ENCODE data around the gene EIF4B. TPM values are rescaled to one million over a fixed set of nuclear protein-coding genes. Genes with fewer than 3 reads are reported as not detected.
A peak's percentile ranks its signal among the peaks of the same experiment; 100 is the strongest.

The EIF4B gene
- total and polyA plus RNA-seq, 2 of the 8 experiments (the other 6 are each of a cell fraction or from before 2014, with no cell fraction given): 269 to 816 TPM

GRCh38 chr12:53062011-53062961 is 56.0 kb downstream of the EIF4B start:
- Histone ChIP-seq H3K18ac (ENCODE audit: extremely low read depth, low read length) (no peak overlapping the region), H3K36me3 (ENCODE audit: control insufficient read depth in 2 of 4, insufficient read depth in 4 of 4, low read length in 3 of 4) (no peaks in the 10 kb centered on the region), H3K9me3 (ENCODE audit: insufficient read depth in 2 of 2, low read depth in 1 of 2, low read length in 1 of 2) (no peaks in the 10 kb centered on the region), H3K9ac (replicated peaks in 1 of 4; ENCODE audit: extremely low read depth in 1 of 4, low read depth in 3 of 4, low read length in 3 of 4) (no peak overlapping the region), H2AK5ac (ENCODE audit: low read depth, low read length) (no peak overlapping the region), H3K4me3 (ENCODE audit: extremely low read depth in 1 of 4, insufficient read depth in 2 of 4, low read depth in 3 of 4, low read length in 4 of 4) (no peak overlapping the region), H3K23me2 (ENCODE audit: low read depth, low read length) (no peaks in the 10 kb centered on the region), H4K20me1 (replicated peaks in 1 of 2; ENCODE audit: control insufficient read depth in 1 of 2, insufficient read depth in 2 of 2, low read length in 2 of 2) (peaks cover 0 to 2% of the 10 kb centered on the region in 2 experiments), H2BK5ac (ENCODE audit: low read depth, low read length) (no peak overlapping the region), H3K4ac (replicated peaks; ENCODE audit: insufficient read length, low read depth, low read length) (no peak overlapping the region), H2BK20ac (ENCODE audit: low read length) (no peak overlapping the region; the same call in 1 of the 2 replicates), H3K4me1 (replicated peaks in 1 of 4; ENCODE audit: control insufficient read depth in 3 of 4, insufficient read depth in 4 of 4, low read length in 3 of 4) (peaks cover 0 to 7% (median 0%) of the 10 kb centered on the region in 4 experiments; a peak in 2 of 7 replicates), H3K14ac (ENCODE audit: insufficient read length) (no peak overlapping the region), H2BK120ac (replicated peaks; ENCODE audit: low read depth, low read length) (no peak overlapping the region), H3K23ac (ENCODE audit: insufficient read length) (no peak overlapping the region), H2AFZ (ENCODE audit: low read length) (no peak overlapping the region), H3K27ac (ENCODE audit: low read depth, low read length) (no peak overlapping the region; the same call in 1 of the 2 replicates), H4K91ac (replicated peaks; ENCODE audit: insufficient read length, low read length) (no peak overlapping the region), H3K27me3 (replicated peaks in 1 of 4; ENCODE audit: control insufficient read depth in 3 of 4, extremely low read depth in 1 of 4, insufficient read depth in 3 of 4, low read length in 3 of 4) (peaks cover 0 to 5% (median 2%) of the 10 kb centered on the region in 4 experiments; a peak in 3 of 7 replicates), H3K4me2 (ENCODE audit: insufficient read depth in 1 of 2, low read depth in 2 of 2, low read length in 2 of 2) (no peak overlapping the region), H2BK12ac (ENCODE audit: low read depth, low read length) (peak overlapping the region; percentile 50; the same call in 1 of the 2 replicates), H3K79me2 (ENCODE audit: control insufficient read depth in 1 of 2, insufficient read depth in 2 of 2, low read length in 2 of 2) (no peaks in the 10 kb centered on the region), H3K79me1 (ENCODE audit: low read depth, low read length) (no peaks in the 10 kb centered on the region), H2BK15ac (ENCODE audit: low read length) (no peak overlapping the region), H4K5ac (ENCODE audit: insufficient read length, low read depth, low read length) (no peak overlapping the region), H4K8ac (ENCODE audit: extremely low read depth, insufficient read depth, low read length) (no peak overlapping the region), H3K56ac (replicated peaks; ENCODE audit: insufficient read length, low read depth, low read length) (no peak overlapping the region)
- ChIA-PET POLR2A (ENCODE audit: partially characterized antibody) (interaction anchor here (0.6 to 5.9 kb wide), 14 partner anchors 8 to 244 kb away, joined by 3 to 26 read pairs (median 4); partner anchors contain the start of genes RARG, SPRYD3 and TNS2), CTCF (ENCODE audit: partially characterized antibody) (interaction anchor here (0.6 to 22.4 kb wide), 23 partner anchors 8 to 804 kb away, joined by 3 to 531 read pairs (median 4); partner anchors contain the start of genes AAAS, ESPL1, IGFBP6 and SOAT2)
- no peak for DNase-seq (ENCODE audit: low read depth in 1 of 2, low spot score in 2 of 2)
- FAIRE-seq: no peak
- 84% methylated on average over 19 of the region's 20 CpGs; no CpG with 5 or more reads in 1 of the 2 experiments for WGBS, 2 experiments (ENCODE audit: extremely low coverage in 1 of 2, insufficient coverage in 1 of 2, insufficient read length in 1 of 2, insufficient replicate concordance in 2 of 2, low coverage in 1 of 2, low lambda C conversion rate in 2 of 2, missing lambda C conversion rate in 1 of 2)
- TF ChIP-seq SAP30 (IDR thresholded peaks at IDR 0.05; ENCODE audit: insufficient read depth, insufficient replicate concordance, low read length) (no peak), KDM5A (IDR thresholded peaks at IDR 0.05; ENCODE audit: low read length) (no peak), JUND (IDR thresholded peaks at IDR 0.05; ENCODE audit: low read length) (no peak), HDAC6 (IDR thresholded peaks at IDR 0.05; ENCODE audit: low read depth, low read length) (no peak), NRF1 (IDR thresholded peaks at IDR 0.05; ENCODE audit: low read depth, low read length) (no peak), EZH2 (IDR thresholded peaks at IDR 0.05; ENCODE audit: low read depth, low read length, severe bottlenecking) (no peak), ZNF274 (IDR thresholded peaks at IDR 0.05; ENCODE audit: borderline replicate concordance, extremely low read depth, low read length) (no peak), KDM4A (IDR thresholded peaks at IDR 0.05; ENCODE audit: low read depth, low read length, severe bottlenecking) (no peak), MAX (IDR thresholded peaks at IDR 0.05) (no peak), RBBP5 (IDR thresholded peaks at IDR 0.05; ENCODE audit: borderline replicate concordance, low read depth, low read length) (no peak), BRCA1 (IDR thresholded peaks at IDR 0.05; ENCODE audit: low read depth, low read length) (no peak)
